Mesenchymal stem cell (in vitro differentiated cells and primary cell): ENCODE results near the gene FAM135A.

ENCODE experiments used
- DNase-seq: peaks from one replicate; pipeline ENCODE4 v3.0.0-alpha.2; 2013
- H2AFZ ChIP-seq: one replicate; pipeline ENCODE4 v1.6.1; 2013; ENCODE audit warnings: low read depth, mild to moderate bottlenecking, control low read depth, inconsistent platforms, low read length, moderate library complexity
- H2AK5ac ChIP-seq: 2 replicates; pipeline ENCODE4 v1.6.1; 2013; ENCODE audit warnings: low read length, moderate library complexity, mild to moderate bottlenecking, inconsistent platforms; ENCODE audit not compliant: severe bottlenecking
- H2BK120ac ChIP-seq: one replicate; pipeline ENCODE4 v1.6.1; 2013; ENCODE audit warnings: low read depth, mild to moderate bottlenecking, inconsistent platforms, low read length, moderate library complexity
- H2BK12ac ChIP-seq, 2 experiments: one replicate each; pipeline ENCODE4 v1.6.1; 2013; ENCODE audit warnings: inconsistent platforms in 2 of 2, low read length in 2 of 2, mild to moderate bottlenecking in 2 of 2, moderate library complexity in 2 of 2, control low read depth in 1 of 2
- H2BK15ac ChIP-seq: one replicate; pipeline ENCODE4 v1.6.1; 2013; ENCODE audit warnings: mild to moderate bottlenecking, low read depth, inconsistent platforms; ENCODE audit not compliant: poor library complexity, severe bottlenecking
- H2BK5ac ChIP-seq: 2 replicates; pipeline ENCODE4 v1.6.1; 2013; ENCODE audit warnings: low read depth, mild to moderate bottlenecking, low read length, control low read depth, inconsistent platforms; ENCODE audit not compliant: poor library complexity, severe bottlenecking
- H3K14ac ChIP-seq, 2 experiments: one replicate each; pipeline ENCODE4 v1.6.1; 2013; ENCODE audit warnings: inconsistent platforms in 2 of 2, low read length in 2 of 2, control low read depth in 1 of 2, mild to moderate bottlenecking in 1 of 2, moderate library complexity in 1 of 2
- H3K18ac ChIP-seq, 2 experiments: one replicate each; pipeline ENCODE4 v1.6.1; 2013; ENCODE audit warnings: inconsistent platforms in 2 of 2, low read length in 2 of 2, control low read depth in 1 of 2, low read depth in 1 of 2, mild to moderate bottlenecking in 1 of 2
- H3K23ac ChIP-seq, 2 experiments: one replicate each; pipeline ENCODE4 v1.6.1; 2013; ENCODE audit warnings: inconsistent platforms in 2 of 2, low read length in 2 of 2, mild to moderate bottlenecking in 2 of 2, moderate library complexity in 2 of 2, control low read depth in 1 of 2
- H3K27ac ChIP-seq: 2 replicates; pipeline ENCODE4 v1.5.1; 2013; ENCODE audit warnings: mild to moderate bottlenecking, moderate library complexity, low read length, control low read depth, inconsistent platforms; ENCODE audit not compliant: poor library complexity, severe bottlenecking
- H3K27me3 ChIP-seq, 2 experiments: 2 replicates each; pipeline versions ENCODE4 v1.6.1 to v1.7.0; 2013; ENCODE audit warnings: low read length in 2 of 2, mild to moderate bottlenecking in 2 of 2, moderate library complexity in 2 of 2, control low read depth in 1 of 2, inconsistent platforms in 1 of 2; ENCODE audit not compliant: control insufficient read depth in 1 of 2, insufficient read depth in 1 of 2
- H3K36me3 ChIP-seq, 2 experiments: 2 replicates each; pipeline versions ENCODE4 v1.6.1 to v1.7.0; 2013; ENCODE audit warnings: low read length in 2 of 2, control low read depth in 1 of 2, inconsistent platforms in 1 of 2, low read depth in 1 of 2, mild to moderate bottlenecking in 1 of 2; ENCODE audit not compliant: insufficient read depth in 2 of 2, control insufficient read depth in 1 of 2
- H3K4ac ChIP-seq, 2 experiments: one replicate each; pipeline ENCODE4 v1.6.1; 2013; ENCODE audit warnings: inconsistent platforms in 2 of 2, low read length in 2 of 2, mild to moderate bottlenecking in 2 of 2, moderate library complexity in 2 of 2, control low read depth in 1 of 2, low read depth in 1 of 2
- H3K4me1 ChIP-seq: 2 replicates; pipeline ENCODE4 v1.6.1; 2013; ENCODE audit warnings: low read depth, low read length, control low read depth; ENCODE audit not compliant: control insufficient read depth, insufficient read depth
- H3K4me2 ChIP-seq: 2 replicates; pipeline ENCODE4 v1.6.1; 2013; ENCODE audit warnings: low read length, mild to moderate bottlenecking, inconsistent platforms; ENCODE audit not compliant: poor library complexity, severe bottlenecking
- H3K4me3 ChIP-seq, 2 experiments: 2 replicates each; pipeline versions ENCODE4 v1.5.1 to v1.7.0; 2013; ENCODE audit warnings: low read length in 2 of 2, mild to moderate bottlenecking in 2 of 2, control low read depth in 1 of 2, low read depth in 1 of 2; ENCODE audit not compliant: insufficient read depth in 1 of 2
- H3K79me1 ChIP-seq: replicated peaks from 2 replicates; pipeline ENCODE4 v1.6.1; 2013; ENCODE audit warnings: mild to moderate bottlenecking, control low read depth, low read length, inconsistent platforms; ENCODE audit not compliant: poor library complexity, severe bottlenecking
- H3K9ac ChIP-seq: 2 replicates; pipeline ENCODE4 v1.7.0; 2013; ENCODE audit warnings: mild to moderate bottlenecking, low read length, moderate library complexity
- H3K9me3 ChIP-seq: 2 replicates; pipeline ENCODE4 v1.7.0; 2013; ENCODE audit warnings: mild to moderate bottlenecking, low read length; ENCODE audit not compliant: control insufficient read depth
- H4K8ac ChIP-seq: one replicate; pipeline ENCODE4 v1.6.1; 2013; ENCODE audit warnings: inconsistent platforms, mild to moderate bottlenecking, low read length, moderate library complexity
- H4K91ac ChIP-seq: one replicate; pipeline ENCODE4 v1.6.1; 2013; ENCODE audit warnings: mild to moderate bottlenecking, low read length, inconsistent platforms
- WGBS: methylation state at CpG from one replicate; pipeline ENCODE4 v1.1.7; 2013; ENCODE audit warnings: mixed read lengths; 5-methylcytosine and 5-hydroxymethylcytosine counted together

The FAM135A gene

GRCh38 chr6:70563530-70563929, 150.2 kb downstream of the FAM135A start:
- Histone ChIP-seq H2AFZ (no peak overlapping the region), H2BK5ac (no peak overlapping the region), H3K18ac (no peak overlapping the region), H3K14ac (no peak overlapping the region), H3K27ac (no peak overlapping the region), H4K8ac (no peak overlapping the region), H2BK12ac (no peak overlapping the region), H2AK5ac (no peak overlapping the region), H3K36me3 (no peaks in the 10 kb centered on the region), H3K4me3 (no peak overlapping the region), H4K91ac (no peak overlapping the region), H3K4me2 (no peak overlapping the region), H3K9ac (no peak overlapping the region), H3K4ac (no peak overlapping the region), H3K4me1 (no peaks in the 10 kb centered on the region), H3K79me1 (peaks cover 5% of the 10 kb centered on the region), H3K27me3 (no peaks in the 10 kb centered on the region), H3K9me3 (no peaks in the 10 kb centered on the region), H3K23ac (no peak overlapping the region), H2BK120ac (no peak overlapping the region), H2BK15ac (no peak overlapping the region)
- DNase-seq: peak; percentile 3
- 74% methylated on average over 5 of the region's 6 CpGs for WGBS

- under 1% methylated on average over 42 of the region's 49 CpGs for WGBS
- peak within 1 kb of the TSS in 1 of 2 experiments; percentile 91 for H3K4ac ChIP-seq
- no peak within 1 kb of the TSS for H4K91ac ChIP-seq
- H3K9ac ChIP-seq: peak within 1 kb of the TSS; percentile 94
- no peak within 1 kb of the TSS for H2BK5ac ChIP-seq
- no peaks in the 10 kb centered on the region for H3K4me1 ChIP-seq
- no peaks in the 10 kb centered on the region for H3K27me3 ChIP-seq
- H3K23ac ChIP-seq: peak within 1 kb of the TSS in 1 of 2 experiments; percentile 66
- H3K27ac ChIP-seq: no peak within 1 kb of the TSS
- no peak within 1 kb of the TSS for H2BK120ac ChIP-seq
- H3K4me3 ChIP-seq: peak within 1 kb of the TSS; percentile 83 to 90
- peak within 1 kb of the TSS; percentile 95 for H3K4me2 ChIP-seq
- H2BK15ac ChIP-seq: no peak within 1 kb of the TSS
- H2BK12ac ChIP-seq: no peak within 1 kb of the TSS
- H3K36me3 ChIP-seq: no peaks in the 10 kb centered on the region
- DNase-seq: peak; percentile 89
- peak within 1 kb of the TSS; percentile 54 to 97 for H3K18ac ChIP-seq
- H4K8ac ChIP-seq: peak within 1 kb of the TSS; percentile 95
- no peaks in the 10 kb centered on the region for H3K9me3 ChIP-seq
- peak within 1 kb of the TSS in 1 of 2 experiments; percentile 99 for H3K14ac ChIP-seq
- H2AFZ ChIP-seq: peak within 1 kb of the TSS; percentile 72
- H2AK5ac ChIP-seq: no peak within 1 kb of the TSS
- H3K79me1 ChIP-seq: peaks cover 6% of the 10 kb centered on the region
Measured at GRCh38 chr6:70566751-70567382, 153.6 kb downstream of the FAM135A start, which contains the start of gene SDHAF4. TSS of gene SDHAF4 (plus strand) at chr6:70566930. CDS start at chr6:70566941, 11 bp downstream.

GRCh38 chr6:70574643-70575042, 161.3 kb downstream of the FAM135A start:
- no peak overlapping the region for H2BK5ac ChIP-seq
- no peak overlapping the region for H2AFZ ChIP-seq
- H3K36me3 ChIP-seq: peaks cover 0 to 6% of the 10 kb centered on the region in 2 experiments
- H3K9ac ChIP-seq: no peak overlapping the region
- H3K4me1 ChIP-seq: no peaks in the 10 kb centered on the region
- H3K79me1 ChIP-seq: peaks cover 14% of the 10 kb centered on the region
- H3K9me3 ChIP-seq: no peaks in the 10 kb centered on the region
- H2BK12ac ChIP-seq: no peak overlapping the region
- H3K14ac ChIP-seq: no peak overlapping the region
- no peak overlapping the region for H4K91ac ChIP-seq
- H2BK120ac ChIP-seq: no peak overlapping the region
- no peak overlapping the region for H2AK5ac ChIP-seq
- no peak overlapping the region for H3K4me2 ChIP-seq
- H3K18ac ChIP-seq: no peak overlapping the region
- no peak overlapping the region for H4K8ac ChIP-seq
- DNase-seq: no peak
- no peak overlapping the region for H3K27ac ChIP-seq
- H3K4ac ChIP-seq: no peak overlapping the region
- 100% methylated on average over 2 of the region's 2 CpGs for WGBS
- no peak overlapping the region for H2BK15ac ChIP-seq
- H3K23ac ChIP-seq: no peak overlapping the region
- no peak overlapping the region for H3K4me3 ChIP-seq
- H3K27me3 ChIP-seq: no peaks in the 10 kb centered on the region

GRCh38 chr6:70575899-70576495, 162.7 kb downstream of the FAM135A start:
- 88% methylated on average over 7 of the region's 7 CpGs for WGBS

More at GRCh38 chr6:70575899-70576495, 162.7 kb downstream of the FAM135A start:
- no peaks in the 10 kb centered on the region for H3K27me3 ChIP-seq
- H3K23ac ChIP-seq: no peak overlapping the region
- no peak overlapping the region for H2BK15ac ChIP-seq
- H2BK5ac ChIP-seq: no peak overlapping the region
- H2BK120ac ChIP-seq: no peak overlapping the region
- H3K4ac ChIP-seq: no peak overlapping the region
- no peak overlapping the region for H3K9ac ChIP-seq
- no peak overlapping the region for H4K91ac ChIP-seq
- H3K4me2 ChIP-seq: no peak overlapping the region
- no peak overlapping the region for H2BK12ac ChIP-seq
- H3K18ac ChIP-seq: no peak overlapping the region
- H2AFZ ChIP-seq: no peak overlapping the region
- no peak overlapping the region for H2AK5ac ChIP-seq
- H3K4me1 ChIP-seq: no peaks in the 10 kb centered on the region
- H3K4me3 ChIP-seq: no peak overlapping the region
- no peak overlapping the region for H3K14ac ChIP-seq
- no peak overlapping the region for H4K8ac ChIP-seq
- DNase-seq: no peak
- H3K79me1 ChIP-seq: peaks cover 14% of the 10 kb centered on the region
- H3K36me3 ChIP-seq: peaks cover 3 to 19% of the 10 kb centered on the region in 2 experiments
- H3K27ac ChIP-seq: no peak overlapping the region
- H3K9me3 ChIP-seq: no peaks in the 10 kb centered on the region
